Sigmoid colon (tissue), 4 donors: Measurements from ENCODE around the gene INSIG1.

Source experiments
- CTCF ChIP-seq, 4 experiments: fragments of 450-650 bp in 3 of 4; fragments of 200-600 bp in 1 of 4; IDR thresholded peaks; one replicate each; pipeline ENCODE4 v1.5.1; 2016 to 2019; ENCODE audit warnings: antibody characterized with exemption in 4 of 4, mild to moderate bottlenecking in 3 of 4, moderate library complexity in 2 of 4
- EP300 ChIP-seq, 4 donors: sonication (generic); formaldehyde crosslinking; IDR thresholded peaks; one replicate each; pipeline ENCODE4 v1.6.1; 2017; ENCODE audit warnings: antibody characterized with exemption in 4 of 4

GRCh38 chr7:155296006-155296787 is 1.5 kb upstream of the INSIG1 start:
- TF ChIP-seq CTCF (IDR thresholded peaks at IDR 0.05) (no peak), EP300 (IDR thresholded peaks at IDR 0.05) (no peak)
